NCI-H2107 treated with DMSO at 0.1 percent for 48 hours (cell line): ENCODE results near the gene HASPIN.

Experiments
- DNase-seq: peaks from one replicate; lab custom pipeline; 2025; ENCODE audit not compliant: unreplicated experiment; lab: John Stamatoyannopoulos, UW

Gene HASPIN

GRCh38 chr17:3762922-3763776 is 39.4 kb downstream of the HASPIN start:
- DNase-seq = no peak

DNA sequence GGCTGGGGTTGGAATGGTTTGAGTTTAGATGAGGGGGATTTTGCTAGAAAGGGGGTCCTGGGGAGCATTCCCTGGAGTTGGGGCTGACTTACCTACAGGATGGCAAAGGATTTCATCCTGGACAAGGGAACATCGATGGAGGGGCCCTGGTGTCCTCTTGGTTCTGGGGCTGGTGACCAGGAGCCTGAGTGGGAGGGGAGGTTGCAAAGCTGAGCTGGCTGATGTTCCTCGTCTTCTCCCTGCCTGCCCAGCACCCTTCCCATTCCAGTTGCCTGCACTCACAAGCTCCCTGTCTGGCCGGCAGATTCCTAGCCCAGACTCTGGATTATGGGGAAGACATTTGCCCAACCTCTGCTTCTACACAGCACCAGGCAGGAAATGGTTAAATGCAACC is 40.1 kb downstream of the HASPIN start:
- no peak for DNase-seq

DNA sequence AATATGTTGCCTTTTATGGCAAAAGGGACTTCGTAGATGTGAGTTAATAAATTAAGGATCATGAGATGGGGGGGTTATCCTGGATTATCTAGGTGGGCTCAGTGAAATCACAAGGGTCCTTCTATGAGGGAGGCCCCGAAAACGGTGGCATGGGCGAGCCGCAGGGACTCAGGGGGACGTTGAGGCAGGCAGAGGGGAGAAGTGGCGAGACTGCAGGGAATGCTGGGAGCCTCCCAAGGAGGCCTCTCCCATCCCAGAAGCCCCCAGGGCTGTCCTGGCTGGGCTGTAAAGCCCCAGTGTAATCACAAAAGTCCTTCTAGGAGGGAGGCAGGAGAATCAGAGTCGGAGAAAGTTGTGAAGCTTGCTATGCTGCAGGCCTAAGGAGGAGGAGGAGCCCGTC is 42.3 kb downstream of the HASPIN start:
- DNase-seq = no peak

GRCh38 chr17:3766779-3767178 is 43.1 kb downstream of the HASPIN start:
- no peak for DNase-seq

- DNase-seq = no peak
Measured at GRCh38 chr17:3768341-3768740, 44.6 kb downstream of the HASPIN start.

GRCh38 chr17:3768769-3769168 is 45.1 kb downstream of the HASPIN start:
- DNase-seq = no peak

GRCh38 chr17:3770466-3770865 is 46.8 kb downstream of the HASPIN start:
- no peak for DNase-seq

GRCh38 chr17:3771140-3771539 is 47.4 kb downstream of the HASPIN start:
- no peak for DNase-seq

DNA sequence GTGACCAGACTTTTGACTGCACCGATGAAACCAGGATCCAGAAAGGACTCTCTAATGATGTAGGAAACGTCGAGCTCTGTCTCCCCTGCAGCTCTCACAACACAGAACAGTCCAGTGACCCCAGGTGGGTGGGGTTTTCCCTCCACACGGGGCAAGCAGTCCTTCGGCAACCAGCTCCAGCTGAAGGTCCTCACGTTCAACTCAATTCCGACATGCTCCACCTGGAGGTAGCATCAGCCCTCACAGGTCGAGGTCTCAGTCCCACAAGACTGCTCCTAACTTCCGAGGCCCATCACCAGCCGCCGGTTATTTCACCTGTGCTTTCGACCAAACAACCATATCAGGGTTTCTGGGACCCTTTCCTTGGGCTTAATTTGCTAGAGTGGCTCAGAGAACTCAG is 49.1 kb downstream of the HASPIN start:
- no peak for DNase-seq

DNA sequence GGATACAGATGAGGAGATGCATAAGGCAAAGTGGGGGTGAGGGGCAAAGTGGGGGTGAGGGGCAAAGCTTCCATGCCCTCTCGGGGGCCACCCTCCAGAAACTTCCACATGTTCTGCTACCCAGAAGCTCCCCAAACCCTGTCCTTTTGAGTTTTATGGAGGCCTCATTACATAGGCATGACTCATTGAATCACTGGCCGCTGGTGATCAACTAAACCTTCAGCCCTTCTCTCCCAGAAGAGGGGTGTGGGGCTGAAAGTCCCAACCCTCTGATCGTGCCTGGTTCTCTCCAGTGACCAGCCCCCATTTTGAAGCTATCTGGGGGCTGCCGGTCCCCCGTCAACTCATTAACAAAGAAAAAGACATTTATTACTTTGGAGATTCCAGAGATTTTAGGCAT is 49.8 kb downstream of the HASPIN start:
- DNase-seq = no peak

GRCh38 chr17:3773966-3774365 is 50.3 kb downstream of the HASPIN start:
- no peak for DNase-seq
